A673 (cell line): ENCODE results near the gene MID1. TPM values are rescaled to one million over a fixed set of nuclear protein-coding genes. Genes with fewer than 3 reads are reported as not detected.

ENCODE experiments used
- Bru-seq: library from RNA; stranded (reverse); fragments of 400-500 nt; gene quantifications from one replicate; lab custom pipeline; 2021; lab: Mats Ljungman, UMichigan
- BruChase-seq, 2 experiments: library from RNA; stranded (reverse); fragments of 400-500 nt; gene quantifications; one replicate each; lab custom pipeline; 2021; lab: Mats Ljungman, UMichigan
- BruUV-seq: library from RNA; stranded (reverse); fragments of 400-500 nt; replicated peaks from 2 replicates; lab custom pipeline; 2021; lab: Mats Ljungman, UMichigan
- CTCF ChIA-PET: fragments of 300-600 bp; sonication (Branson Sonifier 250); formaldehyde crosslinking; loops from one replicate; lab custom pipeline; 2022; ENCODE audit warnings: antibody characterized with exemption; lab: Charles Lee
- POLR2A ChIA-PET: fragments of 300-600 bp; sonication (Branson Sonifier 250); formaldehyde crosslinking; loops from one replicate; lab custom pipeline; 2022; ENCODE audit warnings: antibody characterized with exemption; ENCODE audit not compliant: low non-redundant PET; lab: Charles Lee
- DNase-seq: peaks from one replicate; pipeline ENCODE4 v3.0.0-alpha.2; 2015; ENCODE audit warnings: low spot score
- H3K27ac ChIP-seq: fragments of 200-600 bp; sonication (generic); 2 replicates; pipeline ENCODE4 v1.5.1; 2016; ENCODE audit warnings: mixed run types, low read depth, mild to moderate bottlenecking, mixed read lengths, antibody characterized with exemption, low read length; ENCODE audit not compliant: poor library complexity, severe bottlenecking
- H3K27me3 ChIP-seq: fragments of 200-600 bp; sonication (generic); replicated peaks from 2 replicates; pipeline ENCODE4 v1.6.1; 2017; ENCODE audit warnings: mixed run types, low read depth, mild to moderate bottlenecking, mixed read lengths, antibody characterized with exemption, low read length; ENCODE audit not compliant: insufficient read depth, poor library complexity
- H3K36me3 ChIP-seq: fragments of 200-600 bp; sonication (generic); 2 replicates; pipeline ENCODE4 v1.6.1; 2016; ENCODE audit warnings: mixed run types, mild to moderate bottlenecking, mixed read lengths, antibody characterized with exemption, low read length; ENCODE audit not compliant: insufficient read depth, poor library complexity, severe bottlenecking
- H3K4me1 ChIP-seq: fragments of 200-600 bp; sonication (generic); 2 replicates; pipeline ENCODE4 v1.6.1; 2017; ENCODE audit warnings: mixed run types, mild to moderate bottlenecking, mixed read lengths, antibody characterized with exemption, low read length; ENCODE audit not compliant: insufficient read depth, poor library complexity, severe bottlenecking
- H3K4me3 ChIP-seq: fragments of 200-600 bp; sonication (generic); 2 replicates; pipeline ENCODE4 v1.5.1; 2016; ENCODE audit warnings: low read depth, mixed run types, mild to moderate bottlenecking, mixed read lengths, low read length; ENCODE audit not compliant: poor library complexity, severe bottlenecking
- H3K9me3 ChIP-seq: fragments of 200-600 bp; sonication (generic); 2 replicates; pipeline ENCODE4 v1.6.1; 2016; ENCODE audit warnings: mixed run types, low read depth, mild to moderate bottlenecking, mixed read lengths, antibody characterized with exemption, low read length; ENCODE audit not compliant: poor library complexity, severe bottlenecking
- CTCF ChIP-seq: fragments of 300-800, 200-600 bp; sonication (generic); conservative IDR thresholded peaks from 2 replicates; pipeline ENCODE4 v1.5.1; 2017; ENCODE audit warnings: low read depth, mild to moderate bottlenecking, antibody characterized with exemption, low read length, moderate library complexity, mixed read lengths
- EZH2 ChIP-seq: fragments of 200-600 bp; sonication (generic); IDR thresholded peaks from 2 replicates; pipeline ENCODE4 v1.6.1; 2017; ENCODE audit warnings: borderline replicate concordance, low read depth, mild to moderate bottlenecking, mixed read lengths, antibody characterized with exemption, low read length; ENCODE audit not compliant: poor library complexity, severe bottlenecking
- intact Hi-C: fragments of 100-400 bp; cut with micrococcal nuclease; formaldehyde crosslinking; loops from one replicate; pipeline ENCODE4 v1.10.0; 2022; ENCODE audit not compliant: unreplicated experiment
- long read RNA-seq: library from polyadenylated mRNA; stranded (forward); transcript quantifications from one replicate; pipeline ENCODE4 v2.0.0, GENCODE V29; 2022
- total RNA-seq: library from RNA; stranded (reverse); gene quantifications from 2 replicates; pipeline ENCODE4 v1.2.3, GENCODE V29; 2021

MID1 gene
- total RNA-seq: 5.6 and 7.0 TPM in 2 replicates
- percentile 47 among the genes with signal in this experiment for Bru-seq, nascent RNA
- BruChase-seq, experiment 1, labeled RNA remaining after a 2-hour chase: percentile 51 among the genes with signal in this experiment
- BruChase-seq, experiment 2, labeled RNA remaining after a 6-hour chase: percentile 48 among the genes with signal in this experiment
- long read RNA-seq, full-length matches to known transcripts: 6 of 11 reads
- long read RNA-seq, partial matches to known transcripts: 0 of 11 reads
- long read RNA-seq, other reads (novel, unspliced or antisense): 5 of 11 reads

- TF ChIP-seq EZH2: no peak
- peak; percentile 82 for DNase-seq
- no peak within 1 kb of the TSS for H3K27ac ChIP-seq
- POLR2A ChIA-PET: no interaction called here
- no peaks in the 10 kb centered on the region for H3K36me3 ChIP-seq
- intact Hi-C loops: no loop called here
- H3K9me3 ChIP-seq: no peaks in the 10 kb centered on the region
- H3K27me3 ChIP-seq: no peaks in the 10 kb centered on the region
- H3K4me3 ChIP-seq: peak within 1 kb of the TSS; percentile 55
- CTCF ChIA-PET: interaction anchor here (0.7 kb wide), 1 partner anchor 430 kb away, joined by 4 read pairs; no protein-coding TSS in a partner anchor
- BruUV-seq: TSS peak; percentile 41
- H3K4me1 ChIP-seq: no peaks in the 10 kb centered on the region
These were observed at the start of gene MID1 for GRCh38 chrX:10620121-10620699. TSS of gene MID1 (minus strand) at chrX:10620585. CDS start at chrX:10567547, 53,038 bp downstream.

- no peaks in the 10 kb centered on the region for H3K36me3 ChIP-seq
- H3K4me3 ChIP-seq: no peak overlapping the region
- TF ChIP-seq EZH2 (no peak), CTCF (no peak)
- intact Hi-C loops: no loop called here
- CTCF ChIA-PET: interaction anchor here (0.9 kb wide), 1 partner anchor 39 kb away, joined by 3 read pairs; no protein-coding TSS in a partner anchor
- no peaks in the 10 kb centered on the region for H3K9me3 ChIP-seq
- H3K27ac ChIP-seq: no peak overlapping the region
- H3K4me1 ChIP-seq: no peaks in the 10 kb centered on the region
- no peaks in the 10 kb centered on the region for H3K27me3 ChIP-seq
- no TSS peak for BruUV-seq
- no peak for DNase-seq
- POLR2A ChIA-PET: no interaction called here
These were observed 46.8 kb upstream of the MID1 start for GRCh38 chrX:10667143-10667542.

GRCh38 chrX:10666102-10666501 is 45.7 kb upstream of the MID1 start:
- CTCF ChIA-PET: no interaction called here
- DNase-seq: no peak
- H3K4me1 ChIP-seq: no peaks in the 10 kb centered on the region
- no peaks in the 10 kb centered on the region for H3K9me3 ChIP-seq
- H3K27ac ChIP-seq: no peak overlapping the region
- no peaks in the 10 kb centered on the region for H3K27me3 ChIP-seq
- POLR2A ChIA-PET: interaction anchor here (0.7 kb wide), 1 partner anchor 447 kb away, joined by 4 read pairs; no protein-coding TSS in a partner anchor
- intact Hi-C loops: no loop called here
- no peak overlapping the region for H3K4me3 ChIP-seq
- BruUV-seq: no TSS peak
- H3K36me3 ChIP-seq: no peaks in the 10 kb centered on the region
- no peak for TF ChIP-seq EZH2
- no peak for TF ChIP-seq CTCF
